Stimulated activated CD4-positive, alpha-beta T cell treated with anti-CD3 and anti-CD28 coated beads, Interleukin-2, amount 100 ng/mL, for 48 hours (primary cell): Measurements from ENCODE around the gene KCTD5.

Source experiments
- DNase-seq, 2 donors: peaks; one replicate each; pipeline ENCODE4 v3.0.0-alpha.2; 2020

The KCTD5 gene

DNA sequence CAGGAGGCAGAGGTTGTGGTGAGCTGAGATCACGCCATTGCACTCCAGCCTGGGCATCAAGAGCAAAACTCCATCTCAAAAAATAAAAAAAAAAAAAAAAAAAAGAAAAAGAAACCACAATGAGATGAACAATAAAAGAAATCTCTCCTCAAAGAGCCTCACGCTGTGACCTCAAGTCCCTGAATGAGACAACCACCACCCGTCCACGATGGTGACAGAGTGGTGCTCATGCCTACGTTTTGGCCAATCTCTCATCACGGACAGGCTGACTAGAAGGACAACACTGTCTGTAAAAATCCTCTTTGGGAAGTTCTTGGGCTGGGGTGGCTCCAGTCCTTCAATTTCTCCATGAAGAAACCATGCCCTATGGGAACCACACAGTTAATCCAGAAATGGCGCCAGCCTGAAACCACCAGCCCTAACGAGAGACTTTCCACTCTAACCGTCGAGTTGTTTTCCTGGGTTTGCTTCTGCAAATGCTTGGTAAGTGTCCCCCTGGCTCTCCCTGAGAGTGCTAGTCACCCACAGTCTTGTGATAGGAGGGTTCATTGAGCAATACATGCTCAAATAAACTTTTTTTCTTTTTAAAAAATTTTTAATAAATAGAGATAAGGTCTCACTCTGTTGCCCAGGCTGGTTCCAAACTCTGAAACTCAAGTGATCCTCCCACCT lies 52.7 kb downstream of the KCTD5 start:
- no peak for DNase-seq

DNA sequence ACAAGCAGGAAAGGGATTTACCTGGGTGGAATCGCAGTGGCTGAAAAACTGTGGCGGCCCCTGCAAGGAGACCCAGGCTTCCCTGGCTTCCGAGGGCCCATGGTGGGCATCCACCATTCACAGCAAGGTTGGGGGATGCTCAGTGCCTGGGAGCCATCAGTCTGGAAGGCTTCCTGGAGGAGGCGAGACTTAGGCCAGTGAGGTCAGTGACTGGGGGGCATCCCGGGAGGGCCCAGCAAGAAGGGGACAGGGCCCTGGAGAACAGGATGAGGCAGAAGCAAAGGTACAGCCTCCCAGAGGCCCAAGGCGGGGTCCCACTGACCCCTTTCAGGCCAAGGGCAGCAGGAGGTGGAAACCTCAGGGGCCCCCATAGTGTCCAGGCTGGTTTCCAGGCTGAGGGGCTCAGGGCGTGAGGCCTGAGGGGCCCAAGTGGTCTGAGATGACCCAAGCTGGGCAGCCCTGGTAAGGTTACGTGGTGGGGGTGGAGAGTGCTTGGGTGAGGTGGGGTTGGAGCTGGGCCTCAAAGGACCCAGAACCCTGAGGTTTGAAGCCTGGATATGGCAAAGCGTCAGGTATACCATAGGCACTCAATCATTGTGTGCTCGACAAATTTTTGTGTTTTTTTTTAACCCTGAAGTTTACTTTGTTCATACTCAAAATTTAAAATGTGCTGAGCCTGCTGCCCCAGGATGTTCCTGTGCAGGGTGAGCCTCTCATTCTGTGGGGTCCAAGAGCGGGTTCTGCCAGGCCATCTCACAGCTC lies 54.3 kb downstream of the KCTD5 start:
- no peak for DNase-seq

- no peak for DNase-seq
These were observed 54.9 kb downstream of the KCTD5 start for GRCh38 chr16:2737238-2737605.

DNA sequence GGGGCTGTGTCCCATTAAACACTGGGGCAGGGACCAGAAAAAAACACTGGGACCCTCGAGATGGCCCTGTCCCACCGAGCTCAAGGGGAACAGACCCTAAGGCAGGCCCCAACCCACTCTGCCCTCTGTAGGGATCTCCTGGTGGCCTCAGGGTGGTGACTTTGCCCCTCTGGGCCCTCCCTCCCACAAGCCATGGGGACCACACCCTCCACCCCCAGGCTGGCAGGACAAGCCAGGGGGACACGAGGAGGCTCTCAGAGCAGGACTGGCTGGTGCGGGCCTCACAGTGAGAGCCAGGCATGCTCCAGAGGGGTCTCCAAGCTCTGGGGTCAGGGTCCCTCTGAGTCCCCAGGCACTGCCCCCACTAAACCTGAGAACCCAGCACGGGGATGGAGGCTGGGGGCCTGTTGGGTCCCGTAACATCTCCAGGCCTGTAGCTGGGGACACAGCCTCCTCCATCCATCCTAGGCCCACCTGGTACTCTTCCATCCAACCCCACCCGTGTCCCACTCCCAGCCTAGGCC lies 55.6 kb downstream of the KCTD5 start:
- DNase-seq, result no peak

GRCh38 chr16:2738615-2739014 lies 56.3 kb downstream of the KCTD5 start:
- no peak for DNase-seq

GRCh38 chr16:2739625-2740430 lies 57.5 kb downstream of the KCTD5 start:
- DNase-seq, result no peak

- DNase-seq, result no peak
These were observed 58.2 kb downstream of the KCTD5 start for GRCh38 chr16:2740476-2740875.

DNA sequence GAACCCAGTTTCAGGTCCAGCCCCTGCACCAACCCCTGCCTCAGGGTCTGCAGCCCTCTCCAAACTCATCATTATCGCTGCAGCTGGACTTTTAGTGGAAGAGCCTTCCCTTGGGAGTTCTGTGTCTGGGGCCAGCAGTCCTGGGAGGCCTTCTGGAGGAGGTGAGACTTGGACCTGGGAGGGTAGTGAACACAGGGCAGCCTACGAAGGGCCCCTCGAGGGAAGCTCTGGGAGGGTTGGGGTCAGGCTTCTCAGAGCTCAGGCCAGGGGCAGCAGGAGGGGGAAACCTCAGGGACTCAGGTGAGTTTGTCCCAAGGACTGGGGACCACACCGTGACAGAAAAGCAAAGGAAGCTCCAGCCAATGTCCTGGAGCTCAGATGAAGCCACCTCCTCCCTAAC lies 58.8 kb downstream of the KCTD5 start:
- no peak for DNase-seq

- no peak for DNase-seq
These were observed 60.1 kb downstream of the KCTD5 start for GRCh38 chr16:2742323-2743006.

DNA sequence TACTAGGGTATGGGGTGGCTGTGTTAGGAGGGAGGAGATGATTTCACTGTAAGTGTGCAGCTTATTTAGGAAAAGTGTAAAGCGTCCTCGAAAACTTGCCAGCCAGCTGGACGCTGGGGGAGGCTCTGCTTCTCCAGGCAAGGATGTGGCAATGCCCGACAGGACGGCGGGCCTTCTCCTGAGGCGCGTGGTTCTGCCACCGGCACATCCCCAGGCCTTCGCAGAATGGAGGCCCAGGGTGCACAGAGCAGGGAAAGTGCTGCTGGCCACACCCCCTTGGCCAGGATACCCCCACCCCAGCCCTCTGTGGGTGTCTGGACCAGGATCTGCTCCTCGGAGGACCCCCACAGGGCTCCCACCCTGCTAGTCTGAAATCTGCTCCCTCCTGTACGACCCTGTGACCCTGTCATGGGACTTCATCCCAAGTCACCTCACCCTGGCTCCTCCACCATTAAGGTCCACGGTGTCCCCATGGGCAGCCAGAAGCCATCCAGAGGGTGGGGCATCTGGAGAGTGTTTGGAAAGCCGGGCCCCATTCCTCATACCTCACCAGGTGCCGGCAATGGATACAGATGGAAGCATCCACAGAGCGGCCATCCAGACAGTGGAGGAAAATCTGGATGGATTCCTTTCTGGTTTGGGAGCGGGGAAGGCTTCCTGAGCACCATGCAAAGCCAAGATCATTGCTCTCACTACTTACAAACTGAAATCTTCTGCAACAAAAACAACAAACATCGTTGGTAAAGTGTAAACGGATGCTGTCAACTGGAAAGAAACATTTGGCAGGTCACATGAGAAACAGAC lies 60.9 kb downstream of the KCTD5 start:
- no peak for DNase-seq

- no peak for DNase-seq
These were observed 62.4 kb downstream of the KCTD5 start for GRCh38 chr16:2744711-2745110.

DNA sequence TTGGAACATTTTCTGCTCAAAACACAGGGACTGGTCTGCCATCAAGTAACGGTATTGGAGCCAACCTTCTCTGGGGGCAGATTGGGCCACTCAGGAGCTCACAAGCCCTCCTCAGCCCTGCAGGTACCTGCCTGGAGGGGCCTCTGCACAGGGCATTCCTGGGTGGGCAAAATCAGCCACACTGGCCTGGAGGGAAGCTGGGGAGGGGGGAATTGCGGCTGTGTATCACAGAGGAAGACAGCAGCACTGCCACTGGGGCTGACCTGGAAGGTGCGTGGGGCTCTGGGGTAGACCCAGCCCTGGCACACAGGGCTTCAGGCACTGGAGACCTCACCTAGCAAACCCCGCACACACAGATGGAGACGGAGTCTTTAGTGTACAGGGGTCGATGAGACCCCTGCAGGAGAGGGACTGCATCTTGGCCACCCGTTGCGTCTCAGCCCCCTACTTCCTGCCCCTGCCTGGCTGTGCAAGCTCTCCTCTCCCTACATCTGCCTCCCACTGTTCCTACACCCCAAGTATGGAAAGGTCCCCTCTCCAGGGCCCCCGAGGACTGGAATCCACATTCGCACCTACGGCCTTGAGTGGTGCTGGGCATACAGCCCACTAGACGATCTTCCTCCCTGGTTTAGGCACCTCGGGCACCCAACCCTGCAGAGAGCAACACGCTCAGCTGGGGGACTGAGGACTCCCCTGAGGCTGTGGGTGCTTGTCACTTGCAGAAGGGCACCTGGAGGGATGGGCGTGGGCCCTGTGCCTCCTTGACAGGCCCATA lies 63.0 kb downstream of the KCTD5 start:
- no peak for DNase-seq

DNA sequence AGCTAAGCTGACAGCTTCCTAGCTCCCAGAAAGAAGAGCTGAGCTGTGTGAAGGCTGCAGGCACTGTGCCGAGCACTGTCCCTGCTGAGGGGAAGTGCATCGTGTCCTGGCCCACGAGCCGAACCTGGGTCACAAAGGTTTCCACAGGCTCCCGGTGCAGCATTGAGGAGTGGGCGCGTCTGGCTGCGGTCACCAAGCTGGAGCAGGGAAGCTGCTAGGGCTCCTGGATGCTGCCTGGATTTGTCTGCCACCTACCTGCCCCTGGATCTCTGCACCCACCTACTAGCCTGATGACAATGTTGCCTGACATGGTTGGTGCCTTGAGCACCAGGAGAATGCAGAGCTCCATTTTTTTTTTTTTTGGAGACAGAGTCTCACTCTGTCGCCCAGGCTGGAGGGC lies 63.6 kb downstream of the KCTD5 start:
- DNase-seq, result no peak

DNA sequence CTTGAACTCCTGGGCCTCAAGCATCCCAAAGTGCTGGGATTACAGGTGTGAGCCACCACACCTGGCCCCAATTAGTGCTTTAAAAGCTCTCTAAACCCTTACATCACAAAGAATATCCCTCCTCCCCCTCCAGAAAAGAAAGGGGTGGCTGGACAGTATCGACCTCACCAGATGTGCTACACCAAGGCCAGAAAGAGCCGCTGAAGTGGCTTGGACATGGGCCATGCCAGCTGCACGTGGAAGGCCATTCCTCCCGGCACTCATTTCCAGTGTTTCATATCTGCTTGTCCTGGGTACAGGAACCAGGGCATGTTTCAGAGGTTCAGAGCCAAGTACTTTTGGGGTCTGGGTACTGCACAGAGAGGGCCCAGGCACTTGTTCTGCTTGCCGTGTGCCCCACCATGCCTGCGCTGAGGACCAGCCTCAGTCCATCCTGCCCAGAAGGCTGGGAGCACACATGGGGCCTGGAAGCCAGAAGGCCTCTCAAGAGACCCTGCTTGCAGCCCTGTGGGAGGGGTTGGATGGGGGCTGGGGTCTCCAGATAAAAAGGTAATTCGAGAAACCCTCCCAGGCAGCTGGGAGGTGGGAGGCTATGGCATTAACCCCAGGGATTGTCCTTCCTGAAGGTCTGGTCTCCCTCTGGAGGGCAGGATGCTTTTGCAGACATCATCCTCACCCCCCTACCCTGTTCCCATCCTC lies 66.6 kb downstream of the KCTD5 start:
- no peak for DNase-seq

DNA sequence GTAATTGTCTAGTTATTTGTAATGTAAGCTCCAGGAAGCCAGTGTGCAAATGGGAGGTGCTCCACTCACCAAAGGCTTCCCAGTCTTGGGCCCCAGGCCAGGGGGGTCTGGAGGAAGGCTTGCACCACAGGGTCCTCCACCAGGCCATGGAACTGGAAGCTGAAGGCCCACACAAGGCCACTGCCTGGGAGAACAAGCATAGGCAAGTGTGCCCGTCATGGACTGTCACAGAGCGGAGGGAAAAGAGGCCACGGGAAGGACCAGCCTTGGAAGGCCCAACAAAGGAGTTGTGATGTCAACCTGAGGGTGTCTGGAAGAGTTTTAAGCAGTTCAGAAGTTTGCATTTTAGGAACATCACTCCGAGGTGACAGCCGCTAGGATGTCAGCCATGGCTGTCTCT lies 67.2 kb downstream of the KCTD5 start:
- DNase-seq, result no peak

- no peak for DNase-seq
These were observed 67.6 kb downstream of the KCTD5 start for GRCh38 chr16:2749936-2750335.

- DNase-seq, result no peak
These were observed 69.3 kb downstream of the KCTD5 start for GRCh38 chr16:2751577-2752034.

DNA sequence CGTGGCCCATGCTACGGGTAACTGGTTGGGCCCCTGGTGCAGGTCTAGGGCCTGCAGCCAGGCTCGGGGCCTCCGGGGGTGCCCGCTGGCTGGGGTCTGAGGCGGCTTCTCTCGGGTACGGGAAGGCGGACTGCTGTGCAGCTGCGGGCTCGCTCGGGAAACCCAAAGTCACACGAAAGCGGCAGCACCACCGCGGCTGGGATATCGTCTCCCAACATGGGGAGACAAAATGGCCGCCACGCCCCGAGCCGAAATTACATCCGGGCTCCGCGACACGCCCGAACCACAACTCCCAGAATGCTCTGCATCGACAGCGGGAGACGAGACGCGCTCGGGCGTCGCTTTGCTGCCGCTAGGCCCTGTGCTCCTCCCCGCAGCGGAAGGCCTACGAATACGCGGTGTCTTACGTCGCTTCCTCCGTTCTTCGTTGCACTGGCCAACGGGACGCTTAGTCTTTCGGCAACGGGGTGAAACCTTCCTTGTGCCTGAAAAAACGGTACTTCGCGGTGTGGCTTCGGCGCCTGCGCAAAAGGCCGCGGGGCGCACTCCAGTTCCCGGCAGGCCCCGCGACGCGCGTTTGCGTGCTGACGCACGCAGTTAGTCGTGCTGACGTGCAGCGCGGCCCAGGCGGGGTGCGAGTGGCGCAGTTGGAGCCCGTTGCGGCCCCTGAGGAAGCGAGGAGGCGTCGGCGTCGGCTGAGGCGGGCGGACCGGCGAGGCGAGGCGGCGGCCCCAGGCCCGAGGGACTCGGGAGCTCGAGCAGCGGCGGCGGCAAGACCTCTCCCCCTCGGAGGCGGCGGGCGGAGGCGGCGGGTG lies 69.9 kb downstream of the KCTD5 start, which contains the start of gene SRRM2:
SRRM2 (plus strand) TSS at position 604 of the 815 bp plus-strand sequence. CDS start 3,727 bp downstream, outside the sequence.
- DNase-seq, result peak; percentile 86 to 89
